Activated CD8-positive, alpha-beta T cell treated with anti-CD3 and anti-CD28 coated beads, Interleukin-2, amount 10 ng/mL, durations not matched to agents 7 days and 5 days (primary cell): Measurements from ENCODE around the gene FAM120B. TPM values are rescaled to one million over a fixed set of nuclear protein-coding genes. Genes with fewer than 3 reads are reported as not detected.
A peak's percentile ranks its signal among the peaks of the same experiment; 100 is the strongest.

Experiments used
- ATAC-seq: fragments of 150-1000 bp; cut with Tn5 transposase; one replicate; pipeline ENCODE4 v1.10.0; 2021; ENCODE audit warnings: moderate library complexity
- CTCF ChIA-PET: fragments of 350-600 bp; sonication (Branson Sonifier 250); formaldehyde crosslinking; loops from one replicate; lab custom pipeline; 2021; ENCODE audit warnings: antibody characterized with exemption; lab: Charles Lee
- POLR2A ChIA-PET: fragments of 350-600 bp; sonication (Branson Sonifier 250); formaldehyde crosslinking; loops from one replicate; lab custom pipeline; 2021; ENCODE audit warnings: antibody characterized with exemption; lab: Charles Lee
- DNase-seq: peaks from one replicate; pipeline ENCODE4 v3.0.0-alpha.2; 2020
- H3K27ac Mint-ChIP-seq: one replicate; pipeline ENCODE4 v1.8.0; 2021; ENCODE audit warnings: mild to moderate bottlenecking, mixed read lengths
- H3K27me3 Mint-ChIP-seq: one replicate; pipeline ENCODE4 v1.8.0; 2021; ENCODE audit warnings: low read depth, mixed read lengths
- H3K36me3 Mint-ChIP-seq: one replicate; pipeline ENCODE4 v1.8.0; 2021; ENCODE audit warnings: low read depth, mixed read lengths
- H3K4me1 Mint-ChIP-seq: one replicate; pipeline ENCODE4 v1.8.0; 2021; ENCODE audit warnings: low read depth, mixed read lengths
- H3K4me3 Mint-ChIP-seq: one replicate; pipeline ENCODE4 v1.8.0; 2021; ENCODE audit warnings: mild to moderate bottlenecking, mixed read lengths
- H3K9me3 Mint-ChIP-seq: one replicate; pipeline ENCODE4 v1.8.0; 2022; ENCODE audit warnings: mixed read lengths; ENCODE audit not compliant: insufficient read depth
- total RNA-seq, 2 experiments: library from RNA; stranded (reverse); gene quantifications; one replicate each; pipeline ENCODE4 v1.2.3, GENCODE V29; 2021

FAM120B gene
- total RNA-seq, 2 experiments from 2014 or later, result 25.5 to 26.0 TPM

- Mint-ChIP-seq H3K27ac (no peak overlapping the region), H3K36me3 (no peaks in the 10 kb centered on the region), H3K4me3 (no peak overlapping the region), H3K27me3 (peaks cover 26% of the 10 kb centered on the region), H3K9me3 (no peaks in the 10 kb centered on the region), H3K4me1 (no peaks in the 10 kb centered on the region)
- ChIA-PET CTCF (no interaction called here), POLR2A (no interaction called here)
- no peak for DNase-seq
- no peak for ATAC-seq
Observed at GRCh38 chr6:170265655-170266054, 40.9 kb upstream of the FAM120B start.

- CTCF ChIA-PET, result no interaction called here
- H3K9me3 Mint-ChIP-seq, result no peaks in the 10 kb centered on the region
Observed at GRCh38 chr6:170266061-170266825, 40.3 kb upstream of the FAM120B start.

GRCh38 chr6:170267688-170268087 is 38.9 kb upstream of the FAM120B start:
- H3K36me3 Mint-ChIP-seq, result no peaks in the 10 kb centered on the region
- H3K4me1 Mint-ChIP-seq, result peaks cover 17% of the 10 kb centered on the region
- DNase-seq (no peak), ATAC-seq (no peak)
- ChIA-PET POLR2A (no interaction called here), CTCF (no interaction called here)
- no peak overlapping the region for H3K27ac Mint-ChIP-seq
- H3K27me3 Mint-ChIP-seq, result peaks cover 25% of the 10 kb centered on the region
- H3K9me3 Mint-ChIP-seq, result no peaks in the 10 kb centered on the region
- H3K4me3 Mint-ChIP-seq, result no peak overlapping the region

More at GRCh38 chr6:170266061-170266825, 40.3 kb upstream of the FAM120B start:
- Mint-ChIP-seq H3K27me3 (peaks cover 27% of the 10 kb centered on the region), H3K27ac (no peak overlapping the region), H3K4me1 (peaks cover 2% of the 10 kb centered on the region), H3K4me3 (no peak overlapping the region), H3K36me3 (no peaks in the 10 kb centered on the region)
- POLR2A ChIA-PET, result no interaction called here
- DNase-seq (no peak), ATAC-seq (no peak)

- Mint-ChIP-seq H3K4me1 (peaks cover 20% of the 10 kb centered on the region), H3K27me3 (peaks cover 20% of the 10 kb centered on the region), H3K4me3 (no peak overlapping the region), H3K9me3 (no peaks in the 10 kb centered on the region), H3K27ac (no peak overlapping the region), H3K36me3 (no peaks in the 10 kb centered on the region)
- ChIA-PET CTCF (no interaction called here), POLR2A (no interaction called here)
- DNase-seq (no peak), ATAC-seq (no peak)
Observed at GRCh38 chr6:170268216-170269129, 38.1 kb upstream of the FAM120B start.

GRCh38 chr6:170269151-170269845 is 37.3 kb upstream of the FAM120B start:
- Mint-ChIP-seq H3K9me3 (no peaks in the 10 kb centered on the region), H3K27ac (no peak overlapping the region), H3K4me3 (no peak overlapping the region), H3K27me3 (peaks cover 22% of the 10 kb centered on the region), H3K36me3 (no peaks in the 10 kb centered on the region), H3K4me1 (peaks cover 26% of the 10 kb centered on the region)
- no peak for ATAC-seq
- CTCF ChIA-PET, result no interaction called here
- DNase-seq, result no peak
- POLR2A ChIA-PET, result interaction anchor here (0.6 kb wide), 1 partner anchor 411 kb away, joined by 3 read pairs; no protein-coding TSS in a partner anchor

- ChIA-PET CTCF (no interaction called here), POLR2A (interaction anchor here (0.6 kb wide), 1 partner anchor 411 kb away, joined by 3 read pairs; no protein-coding TSS in a partner anchor)
- H3K4me3 Mint-ChIP-seq, result no peak overlapping the region
Observed at GRCh38 chr6:170269846-170270541, 36.6 kb upstream of the FAM120B start.

GRCh38 chr6:170270984-170271593 is 35.5 kb upstream of the FAM120B start:
- peak overlapping the region; percentile 87 for H3K27ac Mint-ChIP-seq
- peaks cover 26% of the 10 kb centered on the region for H3K4me1 Mint-ChIP-seq
- H3K36me3 Mint-ChIP-seq, result no peaks in the 10 kb centered on the region
- ChIA-PET CTCF (interaction anchor here (1.1 kb wide), 1 partner anchor 8 kb away, joined by 3 read pairs; no protein-coding TSS in a partner anchor), POLR2A (interaction anchor here (1.4 kb wide), 1 partner anchor 183 kb away, joined by 6 read pairs; no protein-coding TSS in a partner anchor)
- ATAC-seq (no peak), DNase-seq (no peak)
- H3K4me3 Mint-ChIP-seq, result peak overlapping the region; percentile 66
- H3K27me3 Mint-ChIP-seq, result peaks cover 14% of the 10 kb centered on the region
- H3K9me3 Mint-ChIP-seq, result no peaks in the 10 kb centered on the region

More at GRCh38 chr6:170269846-170270541, 36.6 kb upstream of the FAM120B start:
- ATAC-seq (no peak), DNase-seq (no peak)
- Mint-ChIP-seq H3K9me3 (no peaks in the 10 kb centered on the region), H3K4me1 (peaks cover 26% of the 10 kb centered on the region), H3K36me3 (no peaks in the 10 kb centered on the region), H3K27ac (no peak overlapping the region), H3K27me3 (peaks cover 19% of the 10 kb centered on the region)

- CTCF ChIA-PET, result interaction anchor here (1.1 kb wide), 2 partner anchors 8 to 9 kb away, joined by 3 read pairs; no protein-coding TSS in a partner anchor
Observed at GRCh38 chr6:170271771-170272314, 34.7 kb upstream of the FAM120B start.

GRCh38 chr6:170272341-170273065 is 34.1 kb upstream of the FAM120B start:
- Mint-ChIP-seq H3K4me1 (peaks cover 28% of the 10 kb centered on the region), H3K27me3 (peaks cover 13% of the 10 kb centered on the region), H3K27ac (peak overlapping the region; percentile 87), H3K4me3 (peak overlapping the region; percentile 66), H3K36me3 (no peaks in the 10 kb centered on the region), H3K9me3 (no peaks in the 10 kb centered on the region)
- DNase-seq, result no peak
- ChIA-PET CTCF (interaction anchor here (1.1 kb wide), 2 partner anchors 8 to 10 kb away, joined by 3 read pairs; no protein-coding TSS in a partner anchor), POLR2A (interaction anchor here (0.6 to 1.4 kb wide), 5 partner anchors 19 to 561 kb away, joined by 3 to 6 read pairs (median 3); no protein-coding TSS in a partner anchor)
- ATAC-seq, result no peak

More at GRCh38 chr6:170271771-170272314, 34.7 kb upstream of the FAM120B start:
- Mint-ChIP-seq H3K4me3 (peak overlapping the region; percentile 66), H3K36me3 (no peaks in the 10 kb centered on the region), H3K27me3 (peaks cover 11% of the 10 kb centered on the region), H3K4me1 (peaks cover 26% of the 10 kb centered on the region), H3K9me3 (no peaks in the 10 kb centered on the region), H3K27ac (peak overlapping the region; percentile 87)
- DNase-seq, result peak; percentile 90
- POLR2A ChIA-PET, result interaction anchor here (0.7 to 1.4 kb wide), 4 partner anchors 20 to 520 kb away, joined by 3 to 6 read pairs (median 3); no protein-coding TSS in a partner anchor
- peak; percentile 93 for ATAC-seq

GRCh38 chr6:170273191-170273590 is 33.4 kb upstream of the FAM120B start:
- Mint-ChIP-seq H3K27me3 (peaks cover 13% of the 10 kb centered on the region), H3K9me3 (no peaks in the 10 kb centered on the region), H3K4me3 (no peak overlapping the region), H3K4me1 (peaks cover 34% of the 10 kb centered on the region), H3K27ac (peak overlapping the region; percentile 3), H3K36me3 (no peaks in the 10 kb centered on the region)
- no peak for DNase-seq
- ChIA-PET CTCF (no interaction called here), POLR2A (no interaction called here)
- no peak for ATAC-seq
